HT1080 (cell line): ENCODE data around the gene STX11. TPM values are rescaled to one million over a fixed set of nuclear protein-coding genes. Genes with fewer than 3 reads are reported as not detected.
A peak's percentile ranks its signal among the peaks of the same experiment; 100 is the strongest.
"Not testable (repeated sequence)": the region's sequence is repeated elsewhere in the genome, so short reads cannot be mapped to it uniquely, and the experiment has no call there.

ENCODE experiments used
- DNase-seq: peaks from one replicate; pipeline ENCODE4 v3.0.0-alpha.2; 2015; ENCODE audit warnings: low read depth
- polyA plus RNA-seq, 2 experiments: library from polyadenylated mRNA; depleted of rRNA; stranded (reverse); fragments of >200 nt; gene quantifications; 2 replicates each; pipeline ENCODE4 v1.2.3, GENCODE V29; 2015
- total RNA-seq: library from RNA; depleted of rRNA; stranded (reverse); fragments of >200 nt; shearing (Covaris generic); gene quantifications from 2 replicates; pipeline ENCODE4 v1.2.3, GENCODE V29; 2014; rRNA removed

Gene STX11
- 0.43 and 1.7 TPM in 2 replicates for total RNA-seq
- polyA plus RNA-seq (2015; cell fraction: cytosol; rRNA removed), result 0.07 and 0.18 TPM in 2 replicates
- 0.12 and 0.42 TPM in 2 replicates for polyA plus RNA-seq (2015; cell fraction: nucleus; rRNA removed)

- DNase-seq, result peak; percentile 63
These were observed at the start of gene STX11 for GRCh38 chr6:144149894-144150709. Gene STX11, plus strand, starts transcription at chr6:144150517. Its CDS starts 36,111 bp downstream, at chr6:144186628.

GRCh38 chr6:144103026-144103563 lies 47.2 kb upstream of the STX11 start:
- no peak for DNase-seq

- no peak for DNase-seq
These were observed 45.8 kb upstream of the STX11 start for GRCh38 chr6:144104488-144104887.

GRCh38 chr6:144104898-144105487 lies 45.3 kb upstream of the STX11 start:
- peak; percentile 55 for DNase-seq

- DNase-seq, result no peak
These were observed 44.1 kb upstream of the STX11 start for GRCh38 chr6:144106206-144106605.

GRCh38 chr6:144110210-144110609 lies 40.1 kb upstream of the STX11 start:
- no peak for DNase-seq

GRCh38 chr6:144113366-144113765 lies 37.0 kb upstream of the STX11 start:
- no peak for DNase-seq

GRCh38 chr6:144115219-144115618 lies 35.1 kb upstream of the STX11 start:
- DNase-seq, result no peak

GRCh38 chr6:144119376-144119775 lies 30.9 kb upstream of the STX11 start:
- no peak for DNase-seq

GRCh38 chr6:144122861-144123260 lies 27.5 kb upstream of the STX11 start:
- DNase-seq, result no peak

GRCh38 chr6:144123421-144123820 lies 26.9 kb upstream of the STX11 start:
- no peak for DNase-seq

GRCh38 chr6:144123836-144124235 lies 26.5 kb upstream of the STX11 start:
- DNase-seq, result no peak

- DNase-seq, result no peak
These were observed 23.2 kb upstream of the STX11 start for GRCh38 chr6:144127097-144127496.

- DNase-seq, result no peak
These were observed 20.8 kb upstream of the STX11 start for GRCh38 chr6:144129469-144129868.

GRCh38 chr6:144131248-144131709 lies 19.0 kb upstream of the STX11 start:
- peak; percentile 71 for DNase-seq

- not testable (repeated sequence) for DNase-seq
These were observed 18.1 kb upstream of the STX11 start for GRCh38 chr6:144132167-144132690.

GRCh38 chr6:144133225-144133821 lies 17.0 kb upstream of the STX11 start:
- DNase-seq, result no peak

GRCh38 chr6:144134176-144134575 lies 16.1 kb upstream of the STX11 start:
- DNase-seq, result no peak

GRCh38 chr6:144134737-144135136 lies 15.6 kb upstream of the STX11 start:
- DNase-seq, result no peak

- no peak for DNase-seq
These were observed 11.8 kb upstream of the STX11 start for GRCh38 chr6:144138542-144138941.

- no peak for DNase-seq
These were observed 10.5 kb upstream of the STX11 start for GRCh38 chr6:144139817-144140216.

- no peak for DNase-seq
These were observed 9.4 kb upstream of the STX11 start for GRCh38 chr6:144140867-144141266.
